Colonic mucosa (tissue), 4 donors: ENCODE measurements around the gene YY1. TPM values are rescaled to one million over a fixed set of nuclear protein-coding genes. Genes with fewer than 3 reads are reported as not detected.
A peak's percentile ranks its signal among the peaks of the same experiment; 100 is the strongest.

ENCODE experiments used
- DNase-seq: peaks from one replicate; pipeline ENCODE4 v3.0.0-alpha.2; 2020
- H3K27ac ChIP-seq: fragments of 200-600 bp; one replicate; pipeline ENCODE4 v1.8.0; 2021
- H3K27me3 ChIP-seq: fragments of 200-600 bp; one replicate; pipeline ENCODE4 v1.8.0; 2021
- H3K36me3 ChIP-seq: fragments of 200-600 bp; one replicate; pipeline ENCODE4 v1.8.0; 2021
- H3K4me1 ChIP-seq: fragments of 200-600 bp; one replicate; pipeline ENCODE4 v1.8.0; 2021; ENCODE audit warnings: mild to moderate bottlenecking
- H3K4me3 ChIP-seq: fragments of 200-600 bp; one replicate; pipeline ENCODE4 v1.8.0; 2021
- H3K9ac ChIP-seq, 2 donors: one replicate each; pipeline ENCODE4 v1.7.0; 2013; ENCODE audit warnings: control low read depth in 2 of 2, low read depth in 2 of 2, low read length in 2 of 2
- H3K9me3 ChIP-seq: fragments of 200-600 bp; one replicate; pipeline ENCODE4 v1.8.0; 2021
- CTCF ChIP-seq: fragments of 200-600 bp; IDR thresholded peaks from one replicate; pipeline ENCODE4 v1.8.0; 2022; ENCODE audit warnings: antibody characterized with exemption, mild to moderate bottlenecking
- intact Hi-C: fragments of 100-400 bp; cut with DNase I; formaldehyde crosslinking; loops from one replicate; pipeline ENCODE4 v1.14.1; 2022
- microRNA-seq: library from miRNA; unstranded; fragments of <30 nt; microRNA quantifications from one replicate; pipeline ENCODE4, GENCODE V29; 2019
- total RNA-seq, 2 donors: library from RNA; stranded (reverse); fragmentation: NEBNext Ultra II Directional in 1 of 2; extraction: Animal tissue kit (Norgen Biotek cat#: 25700) in 1 of 2; gene quantifications; one replicate each; pipeline ENCODE4 v1.2.1, GENCODE V29; 2021
- donor health status: healthy.
- donor health status: DM: no; HTN: no; CAD: no.
- donor health status: DM: no; HTN: no; CAD: no.

YY1 gene
- total RNA-seq, 2 donors from 2014 or later, result 73.2 to 90.4 TPM

DNA sequence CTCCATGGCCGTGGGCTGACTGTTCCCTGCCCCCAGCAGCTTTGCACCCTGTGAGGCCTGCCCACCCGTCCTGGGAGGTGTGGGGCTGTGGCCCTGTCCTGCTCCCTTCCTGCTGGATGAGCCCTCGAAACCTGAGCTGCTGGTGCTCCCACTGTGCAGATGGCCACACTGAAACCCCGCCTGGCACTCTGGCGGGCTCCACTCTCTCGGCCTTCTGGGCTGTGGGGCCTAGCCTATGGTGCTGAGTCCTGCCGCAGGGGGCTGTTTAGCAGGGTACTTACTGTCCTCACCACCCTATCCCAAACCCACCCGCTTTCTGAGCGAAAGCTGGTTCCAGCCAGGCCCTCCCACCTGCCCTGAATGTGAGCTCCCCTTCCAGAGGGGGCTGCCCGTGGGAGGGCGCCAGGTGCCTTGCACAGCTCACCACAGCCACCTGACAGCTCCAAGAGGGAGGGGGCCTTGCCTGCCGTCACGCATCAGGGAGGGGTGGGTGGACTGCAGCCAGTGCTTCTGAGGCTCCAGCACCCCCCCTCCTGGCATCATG lies 91.5 kb downstream of the YY1 start:
- no peaks in the 10 kb centered on the region for H3K36me3 ChIP-seq
- H3K27me3 ChIP-seq, result no peaks in the 10 kb centered on the region
- H3K4me3 ChIP-seq, result no peak overlapping the region
- no peak overlapping the region for H3K9ac ChIP-seq
- no peaks in the 10 kb centered on the region for H3K4me1 ChIP-seq
- intact Hi-C loops, result no loop called here
- H3K27ac ChIP-seq, result no peak overlapping the region
- H3K9me3 ChIP-seq, result no peaks in the 10 kb centered on the region
- no peak for TF ChIP-seq CTCF
- no peak for DNase-seq

- intact Hi-C loops, result no loop called here
- DNase-seq, result no peak
- Histone ChIP-seq H3K4me1 (no peaks in the 10 kb centered on the region), H3K9ac (no peak overlapping the region), H3K36me3 (no peaks in the 10 kb centered on the region), H3K27me3 (no peaks in the 10 kb centered on the region), H3K4me3 (no peak overlapping the region), H3K27ac (no peak overlapping the region), H3K9me3 (no peaks in the 10 kb centered on the region)
- TF ChIP-seq CTCF, result no peak
Observed at GRCh38 chr14:100332071-100332639, 93.2 kb downstream of the YY1 start.

Small RNA genes within 50 kb of the gene (microRNA-seq; reads per million reads assigned to microRNA genes)
- gene MIR345, result 133 reads per million, percentile 57 among the genes with 10 or more reads in this experiment
- not detected for gene MIR6764

Other genes with a start within 250 kb of the YY1 start
- gene EVL, start 173.7 kb upstream of the YY1 start, total RNA-seq, result 10 to 100 TPM; 13.7 to 15.4 TPM
- 10 to 100 TPM; 37.0 to 54.3 TPM for gene DEGS2, start 79.5 kb upstream of the YY1 start, total RNA-seq
- gene SLC25A29, start 67.3 kb downstream of the YY1 start, total RNA-seq, result 10 to 100 TPM; 28.6 to 34.8 TPM
- gene SLC25A47, start 84.2 kb downstream of the YY1 start, total RNA-seq, result not detected
- gene WDR25, start 137.3 kb downstream of the YY1 start, total RNA-seq, result 10 to 100 TPM in 1 of 2 donors, 1 to 10 TPM in 1; 5.8 to 12.4 TPM